LHCN-M2 (cell line): ENCODE measurements around the gene ZNF626. TPM values are rescaled to one million over a fixed set of nuclear protein-coding genes. Genes with fewer than 3 reads are reported as not detected.
"Not testable (repeated sequence)": the region's sequence is repeated elsewhere in the genome, so short reads cannot be mapped to it uniquely, and the experiment has no call there.

ENCODE experiments used
- DNase-seq: peaks from one replicate; pipeline ENCODE4 v3.0.0-alpha.2; 2012; ENCODE audit warnings: low read depth
- polyA plus RNA-seq: library from polyadenylated mRNA; unstranded; fragments of >200 nt; gene quantifications from one replicate; pipeline ENCODE4 v1.2.1, GENCODE V29; 2012; ENCODE audit warnings: missing spikeins
- total RNA-seq: library from RNA; depleted of rRNA; stranded (reverse); fragments of >200 nt; gene quantifications from 2 replicates; pipeline ENCODE4 v1.2.3, GENCODE V29; 2014; rRNA removed

The ZNF626 gene
- 16.5 and 16.9 TPM in 2 replicates for total RNA-seq
- polyA plus RNA-seq, result 3.8 TPM

DNA sequence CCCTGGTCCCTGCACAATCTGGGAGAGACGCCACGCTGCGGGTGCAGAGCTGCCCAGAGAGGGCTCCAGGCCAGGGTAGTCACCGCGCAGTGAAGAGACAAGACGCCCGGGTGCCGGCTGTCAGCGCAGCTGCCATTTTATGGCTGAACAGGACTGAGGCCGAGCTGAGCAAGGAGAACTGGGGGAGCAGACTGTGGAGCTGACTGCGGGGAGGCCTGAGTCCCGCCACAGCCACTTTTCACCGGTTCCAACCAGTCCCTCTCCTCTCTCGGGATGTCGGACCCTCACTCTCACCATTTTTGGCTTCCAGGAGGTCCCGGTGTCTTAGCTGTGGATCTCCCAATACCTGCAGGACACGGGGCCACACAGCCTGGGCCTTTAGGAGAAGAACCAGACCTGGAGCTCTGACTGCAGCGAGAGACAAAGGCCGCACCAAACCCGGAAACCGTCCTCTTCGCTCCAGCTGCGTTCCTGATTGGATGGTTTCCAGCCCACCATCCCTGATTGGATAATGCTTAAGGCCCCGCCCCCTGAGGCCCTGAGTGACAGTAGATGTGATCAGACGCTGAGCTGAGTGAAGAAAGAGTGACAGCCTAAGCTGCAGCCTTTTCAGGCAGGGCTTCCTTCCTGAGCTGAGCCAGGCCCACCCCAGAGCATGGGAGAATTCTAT, at the start of gene ZNF626:
Gene ZNF626, minus strand, starts transcription at position 422 of the 670 bp plus-strand sequence. Its CDS starts 125 bp downstream, at position 297.
- DNase-seq, result peak; percentile 95

DNA sequence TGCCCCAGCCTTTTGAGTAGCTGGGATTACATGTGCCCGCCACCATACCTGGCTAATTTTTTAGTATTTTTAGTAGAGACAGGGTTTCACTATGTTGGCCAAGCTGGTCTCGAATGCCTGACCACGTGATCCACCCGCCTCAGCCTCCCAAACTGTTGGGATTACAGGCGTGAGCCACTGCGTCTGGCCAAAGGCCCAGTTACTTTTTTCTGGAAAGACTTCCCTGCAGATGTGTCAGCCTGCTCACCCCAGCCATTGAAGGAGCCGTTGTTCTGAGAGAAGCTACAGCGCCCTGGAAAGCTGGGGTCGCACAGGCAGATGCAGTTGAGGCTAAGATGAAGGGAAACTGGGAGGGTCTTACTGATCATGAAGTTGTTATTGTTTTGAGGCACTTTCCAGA, 7.9 kb upstream of the ZNF626 start:
- no peak for DNase-seq

DNA sequence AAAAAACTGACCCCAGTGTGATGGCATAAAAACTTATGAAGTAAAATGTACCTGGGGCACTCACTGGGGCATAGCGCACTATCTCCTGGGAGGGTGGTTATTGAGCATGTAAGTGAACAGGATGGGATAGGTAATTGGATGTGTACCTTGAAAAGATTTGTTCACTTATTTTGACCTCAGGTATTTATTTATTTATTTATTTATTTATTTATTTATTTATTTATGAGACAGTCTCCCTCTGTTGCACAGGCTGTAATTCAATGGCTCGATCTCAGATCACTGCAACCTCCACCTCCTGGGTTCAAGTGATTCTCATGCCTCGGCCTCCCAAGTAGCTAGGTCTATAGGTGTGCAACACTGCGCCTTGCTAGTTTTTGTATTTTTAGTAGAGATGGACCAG, 5.9 kb upstream of the ZNF626 start:
- no peak for DNase-seq

DNA sequence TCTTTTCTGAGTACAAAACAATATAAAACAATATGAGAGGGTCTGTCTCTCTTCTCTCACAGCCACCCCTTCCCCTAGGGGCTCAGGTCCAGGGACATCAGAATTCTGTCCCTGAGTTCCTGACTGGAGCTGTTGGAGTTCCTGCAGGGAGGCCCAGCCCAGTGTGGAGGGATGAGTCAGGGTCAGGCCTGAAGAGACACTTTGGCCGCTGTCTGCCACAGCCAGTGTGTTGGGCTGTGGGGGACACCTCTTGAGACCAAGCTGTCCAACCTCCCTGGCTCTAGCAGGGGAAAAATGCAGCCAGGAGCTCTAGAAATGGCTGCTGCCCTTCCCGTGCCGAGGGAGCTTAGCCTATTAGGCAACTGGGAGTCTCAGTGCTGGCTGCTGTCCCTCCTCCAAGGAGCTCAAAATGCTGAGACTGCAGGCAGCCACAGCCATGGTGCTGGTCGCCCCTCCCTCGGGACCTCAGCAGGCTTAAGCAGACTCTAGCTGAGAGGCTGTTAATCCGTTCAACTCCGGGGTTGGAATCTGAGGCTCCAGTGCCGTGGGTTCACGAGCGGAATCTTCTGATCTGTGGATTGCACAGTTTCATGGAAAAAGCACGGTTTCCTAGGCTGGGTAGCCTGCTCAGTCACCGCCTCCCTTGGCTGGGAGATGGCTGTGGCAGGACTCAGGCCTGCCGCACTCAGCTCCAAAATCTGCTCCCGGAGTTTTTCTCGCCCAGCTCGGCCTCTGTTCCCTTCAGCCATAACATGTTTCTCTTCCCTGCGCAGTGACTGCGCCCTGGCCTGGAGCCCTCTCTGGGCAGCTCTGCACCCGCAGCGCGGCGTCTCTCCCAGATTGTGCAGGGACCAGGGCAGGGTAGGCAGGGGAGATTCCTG, 3.8 kb upstream of the ZNF626 start:
- DNase-seq, result no peak

DNA sequence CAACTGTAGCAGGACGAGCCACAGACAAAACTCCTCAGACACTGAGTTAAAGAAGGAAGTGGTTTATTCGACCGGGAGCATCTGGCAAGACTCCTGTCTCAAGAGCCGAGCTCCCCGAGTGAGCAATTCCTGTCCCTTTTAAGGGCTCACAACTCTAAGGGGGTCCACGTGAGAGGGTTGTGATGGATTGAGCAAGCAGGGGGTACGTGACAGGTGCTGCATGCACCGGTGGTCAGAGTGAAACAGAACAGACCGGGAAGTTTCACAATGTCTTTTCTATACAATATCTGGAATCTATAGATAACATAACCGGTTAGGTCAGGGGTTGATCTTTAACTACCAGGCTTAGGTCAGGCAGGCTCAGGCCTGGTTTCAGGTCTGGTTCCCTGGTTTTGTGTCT, 3.1 kb upstream of the ZNF626 start:
- DNase-seq, result not testable (repeated sequence)

DNA sequence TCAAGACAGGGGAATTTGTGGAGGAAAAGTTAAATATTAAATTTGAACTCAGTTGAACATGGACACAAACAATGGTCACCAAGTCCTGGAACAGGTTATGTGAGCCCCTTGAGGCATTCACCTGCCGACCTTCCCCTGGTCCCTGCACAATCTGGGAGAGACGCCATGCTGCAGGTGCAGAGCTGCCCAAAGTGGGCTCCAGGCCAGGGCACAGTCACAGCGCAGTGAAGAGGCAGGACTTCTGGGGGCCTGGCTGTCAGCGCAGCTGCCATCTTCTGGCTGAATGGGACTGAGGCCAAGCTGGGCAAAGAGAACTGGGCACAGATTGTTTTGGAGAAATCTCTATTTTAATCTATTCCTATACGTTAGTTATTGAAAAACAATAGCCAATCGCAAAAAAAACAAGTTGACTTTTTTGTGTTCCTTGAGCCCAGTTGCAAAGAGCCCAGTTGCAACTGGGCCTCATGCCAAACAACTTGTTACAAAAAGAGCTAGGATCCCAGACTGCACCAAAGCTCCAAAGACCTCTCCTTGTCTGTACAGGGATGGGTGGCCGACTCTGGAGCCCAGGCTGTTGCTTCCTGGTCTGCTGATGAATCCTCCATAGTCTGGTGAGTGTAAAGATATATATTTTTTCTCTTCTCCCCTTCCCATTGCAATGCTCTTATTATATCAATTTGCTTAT, 1.2 kb upstream of the ZNF626 start:
- DNase-seq, result no peak

DNA sequence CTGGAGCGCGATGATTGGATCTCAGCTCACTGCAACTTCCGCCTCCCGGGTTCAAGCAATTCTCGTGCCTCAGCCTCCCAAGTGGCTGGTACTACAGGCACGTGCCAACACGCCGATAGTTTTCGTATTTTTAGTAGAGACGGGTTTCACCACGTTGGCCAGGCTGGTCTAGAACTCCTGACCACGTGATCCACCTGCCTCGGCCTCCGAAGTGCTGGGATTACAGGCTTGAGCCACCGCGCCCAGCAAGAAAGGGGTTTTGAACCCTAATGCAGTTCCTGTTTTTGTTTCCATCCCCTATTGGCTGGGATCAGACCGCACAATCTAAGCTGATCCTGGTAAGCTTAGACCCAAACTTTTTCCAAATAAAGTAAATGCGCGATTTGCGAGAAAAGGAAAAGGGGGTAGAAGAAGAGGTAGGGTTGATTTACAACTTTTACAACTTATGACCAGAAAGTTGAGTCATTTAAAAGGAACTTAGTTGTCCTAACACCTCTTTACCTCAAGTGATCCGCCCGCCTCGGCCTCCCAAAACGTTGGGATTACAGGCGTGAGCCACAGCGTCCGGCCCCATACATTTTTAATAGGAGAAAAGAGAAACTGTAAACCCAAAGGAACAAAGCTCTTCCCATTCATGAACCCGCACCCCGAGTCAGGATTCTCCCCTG, 764 bp downstream of the ZNF626 start:
- no peak for DNase-seq

DNA sequence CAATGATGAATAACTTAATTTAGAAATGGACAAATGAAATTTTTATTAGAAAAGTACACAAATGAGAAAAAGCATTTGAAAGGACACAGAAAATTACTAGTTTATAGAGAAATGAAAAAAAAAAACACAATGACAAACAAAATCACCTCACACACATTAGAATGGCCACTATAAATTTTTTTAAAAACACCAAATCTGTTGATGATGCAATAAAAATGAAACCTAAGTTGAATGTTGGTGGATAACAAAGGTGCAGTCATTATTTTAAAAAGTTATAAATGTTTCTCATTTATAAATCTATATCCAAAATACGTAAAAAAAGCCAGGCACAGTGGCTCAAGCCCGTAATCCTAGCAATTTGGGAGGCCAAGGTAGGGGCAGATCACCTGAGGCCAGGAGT, 20.8 kb downstream of the ZNF626 start:
- DNase-seq, result no peak

DNA sequence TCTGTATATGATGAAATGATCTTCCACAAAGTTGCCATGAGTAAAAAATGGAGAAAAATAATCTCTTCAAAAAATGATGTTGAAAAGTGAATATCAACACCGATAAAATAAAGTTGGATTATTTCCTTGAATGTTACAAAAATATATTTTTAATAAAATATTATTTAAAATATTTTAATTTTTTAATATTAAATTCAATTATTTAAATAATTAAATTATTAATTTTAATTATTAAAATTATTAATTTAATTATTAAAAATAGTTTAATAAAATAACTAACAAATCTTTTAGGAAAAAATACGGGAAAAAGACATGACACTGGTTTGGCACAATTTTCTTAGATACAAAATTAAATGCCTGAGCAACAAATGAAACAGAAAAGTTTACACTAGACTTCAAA, 21.3 kb downstream of the ZNF626 start:
- DNase-seq, result no peak

DNA sequence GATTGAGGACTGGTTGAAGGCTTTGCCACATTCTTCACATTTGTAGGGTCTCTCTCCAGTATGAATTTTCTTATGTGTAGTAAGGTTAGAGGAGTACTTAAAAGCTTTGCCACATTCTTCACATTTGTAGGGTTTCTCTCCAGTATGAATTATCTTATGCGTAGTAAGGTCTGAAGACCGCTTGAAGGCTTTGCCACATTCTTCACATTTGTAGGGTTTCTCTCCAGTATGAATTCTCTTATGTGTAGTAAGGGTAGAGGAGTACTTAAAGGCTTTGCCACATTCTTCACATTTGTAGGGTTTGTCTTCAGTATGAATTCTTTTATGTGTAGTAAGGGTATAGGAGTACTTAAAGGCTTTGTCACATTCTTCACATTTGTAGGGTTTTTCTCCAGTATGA, 36.8 kb downstream of the ZNF626 start:
- DNase-seq, result not testable (repeated sequence)

DNA sequence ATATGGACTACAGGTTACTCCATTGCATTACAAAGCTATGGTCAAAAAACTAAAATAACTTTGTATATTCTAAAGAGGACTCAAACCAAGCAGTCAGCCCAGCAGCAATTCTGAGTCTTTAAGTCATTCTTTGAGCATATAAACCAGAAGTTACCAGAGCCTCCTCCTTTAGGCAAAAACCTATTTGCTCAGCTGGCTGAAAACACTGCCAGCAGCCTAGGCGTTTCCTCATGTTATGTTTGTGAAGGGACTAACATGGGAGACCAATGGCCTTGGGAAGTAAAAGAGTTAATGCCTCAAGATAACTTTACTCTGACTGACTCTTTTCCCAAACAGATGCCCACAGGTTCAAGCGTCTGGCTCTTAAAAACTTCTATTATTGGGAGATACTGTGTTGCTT, 45.3 kb downstream of the ZNF626 start:
- no peak for DNase-seq

DNA sequence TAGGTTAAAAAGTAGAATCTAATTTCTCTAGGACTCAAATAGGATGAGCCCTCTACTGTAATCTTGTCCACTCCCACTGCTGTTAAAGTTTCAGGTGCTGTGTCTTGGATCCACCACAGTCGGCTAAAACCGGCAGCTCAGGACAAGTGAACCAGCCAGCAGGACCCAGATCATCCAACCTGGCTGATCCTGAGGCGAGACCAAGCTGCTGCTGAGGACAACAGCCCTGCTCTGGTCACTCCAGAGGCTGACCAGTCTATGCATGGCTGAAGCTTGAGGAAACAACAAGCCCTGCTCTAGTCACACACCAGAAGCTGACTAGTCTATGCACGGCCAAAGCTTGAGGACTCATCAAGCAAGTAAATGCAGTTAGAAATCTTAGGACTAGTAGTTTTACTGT, 46.4 kb downstream of the ZNF626 start:
- DNase-seq, result not testable (repeated sequence)

DNA sequence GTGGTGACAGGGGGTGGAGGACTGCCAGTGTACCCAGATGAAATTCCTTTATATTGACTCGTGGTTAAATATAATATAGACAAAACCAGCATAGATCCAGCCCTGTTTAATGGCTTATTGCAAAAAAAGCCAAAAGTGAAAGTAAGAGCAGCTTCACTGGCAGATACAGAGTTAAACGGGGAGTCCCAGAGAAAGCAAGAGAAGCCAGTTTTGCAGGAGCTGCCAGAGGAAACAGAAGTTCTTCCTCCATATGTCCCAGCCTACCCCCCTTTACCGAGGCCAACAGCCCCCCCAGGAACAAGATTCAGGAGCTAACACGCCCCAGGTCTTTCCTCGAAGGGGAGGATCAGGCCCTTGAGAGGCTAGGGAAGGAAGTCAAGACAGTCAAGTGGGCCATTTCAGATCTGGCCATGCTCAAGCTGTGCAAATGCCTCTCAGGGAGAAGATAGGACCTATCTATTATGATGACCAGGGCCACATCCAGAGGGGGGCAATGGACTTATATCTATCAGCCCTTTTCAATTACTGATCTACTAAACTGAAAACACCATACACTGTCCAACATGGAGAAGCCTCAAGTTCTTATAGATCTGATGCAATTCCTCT, 48.6 kb downstream of the ZNF626 start:
- DNase-seq, result no peak

DNA sequence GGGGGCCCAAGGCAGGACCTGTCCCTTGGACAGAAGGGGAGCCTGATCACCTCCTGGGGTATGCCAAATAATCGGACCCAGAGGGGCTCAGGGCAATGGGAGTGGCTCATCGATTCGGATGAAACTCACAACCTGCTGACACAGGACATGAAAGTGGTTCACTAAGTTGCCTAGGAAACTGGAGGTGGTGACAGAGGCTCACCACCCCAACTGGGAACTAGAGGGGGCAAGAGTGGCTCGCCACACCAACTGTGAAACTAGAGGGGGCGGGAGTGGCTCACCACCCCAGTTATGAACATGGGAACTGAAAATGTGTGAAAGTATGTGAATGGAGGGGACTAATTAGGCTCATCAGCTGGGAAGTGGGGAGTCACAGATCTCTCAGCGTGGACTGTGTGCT, 49.5 kb downstream of the ZNF626 start:
- no peak for DNase-seq

DNA sequence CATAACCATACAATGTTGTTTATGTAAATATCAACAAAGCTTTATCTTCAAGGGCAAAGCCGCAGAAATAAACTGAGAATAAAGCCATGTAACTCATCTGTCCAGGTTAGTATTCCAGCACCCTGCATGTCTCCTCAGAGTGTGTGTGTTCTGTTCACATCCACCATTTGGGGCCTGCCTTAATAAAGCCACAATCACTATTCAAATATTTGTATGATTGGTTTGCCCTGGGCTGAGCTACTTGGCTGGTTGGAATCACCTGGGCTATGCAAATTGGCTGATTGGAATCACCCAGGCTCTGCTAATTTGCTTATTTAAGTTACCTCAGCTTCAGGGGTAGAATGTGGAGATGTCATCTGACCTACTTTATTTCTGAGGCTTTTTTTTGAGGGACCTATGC, 53.4 kb downstream of the ZNF626 start:
- no peak for DNase-seq

Other genes starting within 250 kb of the ZNF626 start
- gene ZNF737, start 95.8 kb downstream of the ZNF626 start, total RNA-seq, result 12.7 and 13.3 TPM in 2 replicates
- gene ZNF66, start 114.7 kb upstream of the ZNF626 start, total RNA-seq, result 3.5 and 6.1 TPM in 2 replicates